CD4-positive, alpha-beta T cell treated with Interleukin-1 beta for 1 hour (primary cell): ENCODE measurements around the gene BRD9.
"Not testable (repeated sequence)": the region's sequence is repeated elsewhere in the genome, so short reads cannot be mapped to it uniquely, and the experiment has no call there.

ENCODE experiments used
- DNase-seq, 2 donors: peaks; one replicate each; pipeline ENCODE4 v3.0.0-alpha.2; 2020 to 2022

BRD9 gene

GRCh38 chr5:922436-923280, 30.1 kb upstream of the BRD9 start:
- no peak for DNase-seq

- no peak for DNase-seq
Observed at GRCh38 chr5:921456-922435, 29.1 kb upstream of the BRD9 start.

DNA sequence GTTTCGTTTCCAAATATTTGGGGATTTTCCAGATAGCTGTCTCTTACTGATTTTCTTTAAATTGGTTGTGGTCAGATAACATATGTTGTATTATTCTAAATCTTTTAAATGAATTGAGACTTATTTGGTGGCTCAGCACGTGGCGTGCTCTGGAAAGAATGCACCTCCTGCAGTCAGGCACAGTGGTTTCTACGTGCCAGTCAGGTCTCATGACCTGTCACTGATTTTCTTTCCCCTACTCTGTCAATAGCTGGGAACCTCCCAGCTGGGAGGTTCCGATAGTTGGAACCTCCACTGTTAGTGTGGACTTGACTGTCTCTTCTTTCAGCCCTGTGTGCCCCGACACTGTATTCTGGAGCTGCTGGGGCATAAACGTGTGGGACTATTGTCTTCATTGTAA, 27.7 kb upstream of the BRD9 start:
- DNase-seq: no peak

DNA sequence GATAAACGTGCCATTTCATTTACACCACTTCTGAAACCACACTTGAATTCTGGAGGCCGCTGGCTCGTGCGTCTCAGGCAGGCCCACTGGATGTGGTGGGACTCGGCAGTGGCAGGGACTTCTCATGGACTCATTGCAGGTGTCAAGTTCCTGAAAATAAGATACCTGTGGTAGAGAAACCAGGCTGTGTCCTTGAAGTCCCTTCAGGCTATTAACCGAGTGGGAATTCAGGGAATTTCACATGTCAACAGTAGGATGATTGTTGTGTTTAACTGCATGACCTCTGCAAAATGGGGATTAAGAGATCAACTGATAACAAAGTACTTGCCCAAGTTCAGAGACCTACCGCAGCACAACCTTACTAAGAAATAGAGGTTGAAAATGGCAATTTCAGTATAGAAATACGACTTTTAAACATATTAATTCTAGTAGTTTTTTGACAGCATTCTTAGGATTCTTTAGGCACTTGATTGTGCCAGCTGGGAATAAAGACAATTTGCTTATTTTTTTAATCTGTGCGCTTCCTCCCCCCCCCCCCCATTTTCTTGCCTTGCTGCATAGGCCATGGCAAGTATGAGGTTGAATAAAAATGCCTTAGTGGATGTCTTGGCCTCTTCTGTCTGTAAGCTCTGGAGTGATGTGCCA, 26.9 kb upstream of the BRD9 start:
- DNase-seq: no peak

DNA sequence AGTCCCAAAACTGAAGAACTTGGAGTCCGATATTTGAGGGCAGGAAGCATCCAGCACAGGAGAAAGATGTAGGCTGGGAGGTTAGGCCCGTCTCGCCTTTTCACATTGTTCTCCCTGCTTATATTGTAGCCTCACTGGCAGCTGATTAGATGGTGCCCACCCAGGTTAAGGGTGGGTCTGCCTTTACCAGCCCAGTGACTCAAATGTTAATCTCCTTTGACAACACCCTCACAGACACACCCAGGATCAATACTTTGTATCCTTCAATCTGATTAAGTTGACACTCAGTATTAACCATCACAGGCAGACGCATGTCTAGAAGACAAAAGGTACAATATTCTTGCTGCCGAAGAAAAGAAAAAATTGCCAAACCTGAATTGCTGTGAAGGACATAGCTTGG, 26.1 kb upstream of the BRD9 start:
- not testable (repeated sequence) for DNase-seq

DNA sequence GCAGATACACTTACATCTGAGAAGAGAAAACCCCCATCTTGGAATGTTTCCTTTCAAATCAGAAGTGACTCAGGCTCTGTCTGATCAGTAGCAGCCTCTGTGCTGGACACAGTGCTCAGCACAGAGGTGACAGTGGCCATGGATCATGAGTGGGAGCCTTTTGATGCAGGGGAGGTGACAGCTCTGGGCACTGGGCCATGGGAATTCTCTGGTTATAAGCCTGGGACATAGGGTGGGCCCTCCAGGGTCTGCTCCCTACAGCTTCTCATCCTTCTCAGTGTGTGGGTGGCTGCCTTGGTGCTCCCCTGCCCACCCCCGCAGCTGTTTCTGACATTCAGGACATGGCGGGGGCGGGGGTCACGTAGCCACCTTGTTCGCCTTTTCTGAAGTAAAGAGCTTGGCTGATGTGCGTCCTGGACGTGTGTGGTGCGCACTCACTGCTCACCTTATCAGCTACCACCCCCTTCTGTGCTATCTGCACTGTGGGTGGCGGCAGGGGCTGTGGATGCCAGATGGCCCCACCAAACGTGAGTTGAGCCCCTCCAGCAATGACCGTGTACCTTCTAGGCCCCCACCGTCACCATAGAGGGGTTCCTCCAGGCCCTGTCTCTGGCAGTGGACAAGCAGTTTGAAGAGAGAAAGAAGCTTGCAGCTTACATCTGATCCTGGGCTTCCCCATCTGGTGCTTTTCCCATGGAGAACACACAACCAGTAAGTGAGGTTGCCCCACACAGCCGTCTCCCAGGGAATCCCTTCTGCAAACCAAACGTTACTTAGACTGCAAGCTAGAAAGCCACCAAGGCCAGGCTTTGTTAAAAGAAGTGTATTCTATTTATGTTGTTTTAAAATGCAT, 24.1 kb upstream of the BRD9 start:
- DNase-seq: no peak

DNA sequence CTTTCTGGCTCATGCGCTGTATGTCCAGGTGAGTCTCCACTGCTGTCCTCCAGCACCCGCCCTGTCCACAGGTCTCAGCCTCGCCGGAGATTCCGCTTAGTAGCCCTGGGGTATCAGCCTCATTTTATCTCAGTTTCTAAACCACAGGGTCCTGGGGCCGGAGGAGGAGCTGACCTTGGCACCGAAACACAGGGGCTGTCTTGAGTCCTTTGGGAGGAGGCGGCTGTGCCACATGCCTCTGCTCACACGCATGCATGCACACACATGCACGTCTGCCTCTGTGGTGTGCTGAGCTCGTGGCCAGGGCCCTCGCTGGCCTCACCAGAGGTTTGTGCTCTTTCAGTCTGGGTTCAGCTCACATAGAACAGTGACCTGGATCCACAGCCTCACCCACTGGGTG, 23.3 kb upstream of the BRD9 start:
- DNase-seq: no peak

DNA sequence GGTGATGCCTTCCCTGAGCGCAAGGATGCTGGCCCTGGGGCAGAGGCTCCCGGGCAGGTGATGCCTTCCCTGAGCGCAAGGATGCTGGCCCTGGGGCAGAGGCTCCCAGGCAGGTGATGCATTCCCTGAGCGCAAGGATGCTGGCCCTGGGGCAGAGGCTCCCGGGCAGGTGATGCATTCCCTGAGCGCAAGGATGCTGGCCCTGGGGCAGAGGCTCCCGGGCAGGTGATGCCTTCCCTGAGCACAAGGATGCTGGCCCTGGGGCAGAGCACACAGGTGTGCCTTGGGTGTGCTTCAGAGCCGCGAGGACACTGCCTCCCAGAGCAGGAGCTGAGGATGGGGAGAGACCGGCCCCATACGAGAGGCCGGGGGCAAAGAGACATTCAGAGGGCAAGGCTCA, 22.7 kb upstream of the BRD9 start:
- not testable (repeated sequence) for DNase-seq

DNA sequence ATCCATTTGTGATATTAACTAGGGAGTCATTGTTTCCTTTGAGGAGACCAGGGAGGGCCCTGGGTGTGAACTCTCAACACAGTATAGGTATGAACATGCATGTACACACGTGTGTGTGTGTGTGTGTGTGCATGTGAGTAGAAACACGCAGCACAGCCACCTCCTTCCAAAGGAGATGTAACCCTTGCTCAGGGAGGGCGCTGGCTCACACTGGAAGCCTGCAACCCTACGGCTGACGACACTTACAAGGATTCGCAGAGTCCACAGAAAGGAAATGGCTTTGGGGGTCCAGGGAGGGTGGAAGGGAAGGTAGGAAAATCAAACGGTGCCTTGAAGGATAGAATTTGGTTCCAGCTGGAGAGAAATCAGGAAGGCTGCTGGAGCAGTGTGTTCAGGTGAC, 22.0 kb upstream of the BRD9 start:
- no peak for DNase-seq

GRCh38 chr5:914174-914573, 21.6 kb upstream of the BRD9 start:
- DNase-seq: no peak

DNA sequence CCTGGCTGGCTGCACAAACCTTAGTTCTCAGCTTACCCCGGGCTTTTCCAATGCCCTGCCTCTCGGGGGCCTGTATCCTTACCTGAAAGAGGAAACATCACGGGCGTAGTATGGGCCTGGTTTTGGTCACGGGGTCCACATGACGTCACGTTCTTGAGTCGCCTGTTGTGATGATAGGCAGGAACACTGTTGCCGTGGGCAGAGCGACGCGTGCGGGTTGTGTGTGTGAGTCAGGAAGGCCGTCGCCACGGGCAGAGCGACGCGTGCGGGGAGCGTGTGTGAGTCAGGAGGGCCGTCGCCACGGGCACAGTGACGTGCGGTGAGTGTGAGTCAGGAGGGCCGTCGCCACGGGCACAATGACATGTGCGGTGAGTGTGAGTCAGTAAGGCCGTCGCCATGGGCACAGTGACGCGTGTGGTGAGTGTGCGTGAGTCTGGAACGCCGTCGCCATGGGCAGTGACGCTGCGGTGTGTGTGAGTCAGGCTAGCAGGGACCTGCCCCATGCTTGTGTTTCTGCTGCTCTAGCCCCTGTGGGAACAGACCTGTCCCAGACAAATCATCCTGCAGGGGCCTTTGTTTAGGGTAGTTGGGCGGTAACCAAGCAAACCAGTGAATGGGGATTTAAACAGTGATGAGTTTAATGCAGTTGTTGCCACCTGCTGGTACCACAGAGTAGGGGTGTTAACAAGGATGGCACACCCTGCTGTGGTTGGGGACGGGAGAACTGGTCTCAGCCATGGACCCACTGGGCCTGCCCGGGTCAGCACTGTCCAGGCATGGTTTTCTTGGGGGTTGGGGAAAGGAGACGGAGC, 19.9 kb upstream of the BRD9 start:
- peak; percentile 75 to 79 for DNase-seq

GRCh38 chr5:911601-912000, 19.0 kb upstream of the BRD9 start:
- DNase-seq: no peak

DNA sequence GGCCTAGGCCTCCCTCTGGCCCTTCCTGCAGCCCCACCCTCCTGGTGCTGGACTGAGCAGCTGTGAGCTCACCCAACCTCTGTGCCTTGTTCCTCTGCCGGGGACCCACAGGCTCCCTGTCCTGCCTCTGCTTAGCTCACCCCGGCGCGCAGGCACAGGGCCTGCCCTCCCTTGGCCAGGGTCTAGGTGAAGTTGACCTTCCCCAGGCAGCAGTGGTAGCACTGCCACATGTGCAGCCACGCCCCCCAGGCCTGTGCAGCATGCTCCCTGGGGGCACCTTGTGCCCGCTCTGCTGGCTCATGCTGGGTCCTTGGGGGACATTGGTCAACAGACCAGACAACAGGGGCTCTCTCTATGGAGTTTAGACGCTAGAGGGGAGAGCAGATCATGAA, 18.2 kb upstream of the BRD9 start:
- no peak for DNase-seq

DNA sequence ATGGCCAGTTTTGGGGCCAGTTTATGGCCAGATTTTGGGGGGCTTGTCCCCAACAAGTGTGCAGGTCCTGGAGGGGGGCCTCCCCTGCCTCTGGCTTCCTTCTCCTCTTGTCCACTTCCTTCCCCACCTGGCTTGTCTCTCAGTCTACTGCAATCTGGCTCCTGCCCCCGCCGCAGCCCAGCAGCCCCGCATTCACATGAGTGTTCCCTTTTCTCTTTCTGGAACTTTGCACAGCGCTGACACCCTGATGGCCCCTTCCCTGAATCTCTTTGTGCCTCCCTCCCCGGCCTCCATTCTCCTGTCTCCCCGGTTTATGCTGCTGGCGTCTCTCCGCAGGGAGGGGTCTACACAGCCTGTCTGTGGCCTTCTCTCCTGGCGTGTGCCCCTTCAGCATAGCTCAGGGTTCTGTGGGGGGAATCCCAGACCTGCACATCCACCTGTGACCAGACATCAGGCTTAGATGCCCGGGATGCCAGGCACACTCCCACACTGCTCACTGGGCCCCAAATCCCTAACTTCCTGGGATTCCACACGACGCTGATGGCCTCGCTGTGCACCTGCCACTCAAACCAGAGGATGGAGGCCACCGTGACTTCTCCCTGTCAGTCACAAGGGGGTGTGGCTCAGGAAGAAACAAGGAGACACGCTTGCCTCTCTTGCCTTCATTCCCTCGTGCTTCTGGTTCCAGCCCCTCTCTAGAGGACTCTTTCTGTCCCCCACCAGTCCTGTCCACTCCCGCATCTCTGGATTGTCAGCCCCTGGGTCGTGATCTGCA, 17.6 kb upstream of the BRD9 start:
- DNase-seq: no peak

DNA sequence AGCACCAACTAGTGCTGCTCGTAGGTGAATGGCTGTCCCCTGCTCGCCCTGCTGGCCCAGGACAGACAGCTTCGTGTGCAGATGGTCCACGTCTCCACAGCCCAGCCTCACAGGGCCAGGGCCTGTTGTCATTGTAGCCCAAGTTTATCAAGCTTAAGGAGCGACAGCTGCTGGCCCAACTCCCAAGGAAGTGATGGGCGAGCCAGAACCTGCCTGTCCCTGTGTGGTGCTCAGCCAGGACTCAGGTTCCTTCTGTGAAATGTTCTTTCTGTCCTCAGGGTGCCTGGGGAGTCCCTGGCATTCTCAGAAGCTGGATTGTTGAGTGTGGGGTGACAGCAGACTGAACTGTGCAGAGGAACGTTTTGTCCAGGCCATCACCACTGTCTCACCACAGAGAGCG, 16.5 kb upstream of the BRD9 start:
- no peak for DNase-seq

- no peak for DNase-seq
Observed at GRCh38 chr5:908172-908571, 15.6 kb upstream of the BRD9 start.

GRCh38 chr5:907366-907910, 14.8 kb upstream of the BRD9 start:
- DNase-seq: no peak

- DNase-seq: no peak
Observed at GRCh38 chr5:905139-905642, 12.6 kb upstream of the BRD9 start.

DNA sequence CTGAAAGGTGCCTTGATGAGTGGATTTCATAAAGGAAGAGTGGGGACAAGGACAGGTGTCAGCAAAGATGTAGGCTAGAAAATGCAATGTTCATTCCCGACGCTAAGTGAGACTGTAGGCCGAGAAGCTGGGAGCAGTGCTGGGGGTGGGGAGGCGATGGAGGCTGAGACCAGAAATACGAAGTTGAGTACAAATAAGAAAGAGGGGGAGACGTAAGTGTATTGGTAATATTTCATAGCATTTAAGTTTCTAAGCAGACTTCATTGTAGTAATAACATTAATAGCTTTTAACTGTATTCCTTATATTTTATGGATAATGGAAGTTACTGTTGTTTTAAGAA, 11.1 kb upstream of the BRD9 start:
- no peak for DNase-seq
